22Rv1 (cell line): ENCODE measurements around the gene USHBP1.

ENCODE experiments used
- ZFX ChIP-seq: fragments of 450-650 bp; IDR thresholded peaks from 2 replicates; pipeline ENCODE4 v1.6.1; 2017; ENCODE audit warnings: antibody characterized with exemption, borderline replicate concordance
- TF ChIP-seq, protein P1 (sequence below): fragments of 450-650 bp; IDR thresholded peaks from 2 replicates; pipeline ENCODE4 v1.5.1; 2017; ENCODE audit warnings: mild to moderate bottlenecking

DNA sequence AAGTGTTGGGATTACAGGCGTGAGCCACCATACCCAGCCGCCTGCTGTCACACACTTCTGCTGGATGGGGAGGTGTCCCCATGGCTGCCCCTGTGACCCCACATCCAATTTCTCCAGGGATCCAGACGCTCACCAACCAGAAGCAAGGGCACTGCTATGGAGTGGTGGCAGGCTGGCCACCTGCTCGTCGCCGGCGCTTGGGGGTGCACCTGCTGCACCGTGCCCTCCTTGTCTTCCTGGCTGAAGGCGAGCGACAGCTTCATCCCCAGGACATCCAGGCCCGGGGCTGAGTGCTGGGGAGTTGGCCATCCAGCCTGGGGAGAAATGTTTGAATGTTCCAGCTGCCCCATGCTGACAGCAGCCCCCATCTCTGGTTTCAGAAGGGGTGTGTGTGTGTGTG, 21.7 kb upstream of the USHBP1 start:
- TF ChIP-seq, protein P1, sequence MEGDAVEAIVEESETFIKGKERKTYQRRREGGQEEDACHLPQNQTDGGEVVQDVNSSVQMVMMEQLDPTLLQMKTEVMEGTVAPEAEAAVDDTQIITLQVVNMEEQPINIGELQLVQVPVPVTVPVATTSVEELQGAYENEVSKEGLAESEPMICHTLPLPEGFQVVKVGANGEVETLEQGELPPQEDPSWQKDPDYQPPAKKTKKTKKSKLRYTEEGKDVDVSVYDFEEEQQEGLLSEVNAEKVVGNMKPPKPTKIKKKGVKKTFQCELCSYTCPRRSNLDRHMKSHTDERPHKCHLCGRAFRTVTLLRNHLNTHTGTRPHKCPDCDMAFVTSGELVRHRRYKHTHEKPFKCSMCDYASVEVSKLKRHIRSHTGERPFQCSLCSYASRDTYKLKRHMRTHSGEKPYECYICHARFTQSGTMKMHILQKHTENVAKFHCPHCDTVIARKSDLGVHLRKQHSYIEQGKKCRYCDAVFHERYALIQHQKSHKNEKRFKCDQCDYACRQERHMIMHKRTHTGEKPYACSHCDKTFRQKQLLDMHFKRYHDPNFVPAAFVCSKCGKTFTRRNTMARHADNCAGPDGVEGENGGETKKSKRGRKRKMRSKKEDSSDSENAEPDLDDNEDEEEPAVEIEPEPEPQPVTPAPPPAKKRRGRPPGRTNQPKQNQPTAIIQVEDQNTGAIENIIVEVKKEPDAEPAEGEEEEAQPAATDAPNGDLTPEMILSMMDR = no peak
- no peak for TF ChIP-seq ZFX
